HEK293 (cell line): Measurements from ENCODE around the gene RAD50.
A peak's percentile ranks its signal among the peaks of the same experiment; 100 is the strongest.

Source experiments
- BCL11B ChIP-seq: fragments of 450-650 bp; formaldehyde crosslinking; IDR thresholded peaks from 2 replicates; pipeline ENCODE4 v1.5.1; 2016; ENCODE audit warnings: low read depth, missing biosample characterization, missing genetic modification characterization
- GLI2 ChIP-seq: fragments of 450-650 bp; formaldehyde crosslinking; IDR thresholded peaks from 2 replicates; pipeline ENCODE4; 2017; ENCODE audit warnings: missing biosample characterization, missing genetic modification characterization, low read depth, borderline replicate concordance
- HOXD13 ChIP-seq: sonication (generic); formaldehyde crosslinking; IDR thresholded peaks from 2 replicates; pipeline ENCODE4 v1.8.0; 2022; ENCODE audit warnings: missing genetic modification reagents, borderline replicate concordance
- OSR2 ChIP-seq: fragments of 450-650 bp; formaldehyde crosslinking; IDR thresholded peaks from 2 replicates; pipeline ENCODE4 v1.5.1; 2016; ENCODE audit warnings: missing biosample characterization, missing genetic modification characterization
- PRDM1 ChIP-seq: fragments of 450-650 bp; formaldehyde crosslinking; IDR thresholded peaks from 2 replicates; pipeline ENCODE4; 2016; ENCODE audit warnings: missing biosample characterization, missing genetic modification characterization
- PRDM2 ChIP-seq: fragments of 450-650 bp; formaldehyde crosslinking; IDR thresholded peaks from 2 replicates; pipeline ENCODE4 v1.5.1; 2016; ENCODE audit warnings: missing biosample characterization, missing genetic modification characterization, borderline replicate concordance
- PRDM4 ChIP-seq: fragments of 450-650 bp; formaldehyde crosslinking; IDR thresholded peaks from 2 replicates; pipeline ENCODE4 v1.5.1; 2017; ENCODE audit warnings: missing biosample characterization, missing genetic modification characterization
- PRDM6 ChIP-seq: fragments of 450-650 bp; formaldehyde crosslinking; IDR thresholded peaks from 2 replicates; pipeline ENCODE4 v1.5.1; 2017; ENCODE audit warnings: missing biosample characterization, missing genetic modification characterization
- SP3 ChIP-seq: fragments of 450-650 bp; formaldehyde crosslinking; IDR thresholded peaks from 2 replicates; pipeline ENCODE4 v1.5.1; 2016; ENCODE audit warnings: missing biosample characterization, missing genetic modification characterization
- ZBTB21 ChIP-seq: fragments of 450-650 bp; formaldehyde crosslinking; IDR thresholded peaks from 2 replicates; pipeline ENCODE4 v1.5.1; 2017; ENCODE audit warnings: missing biosample characterization, missing genetic modification characterization
- ZBTB48 ChIP-seq: fragments of 450-650 bp; formaldehyde crosslinking; IDR thresholded peaks from 2 replicates; pipeline ENCODE4 v1.5.1; 2016; ENCODE audit warnings: missing biosample characterization, missing genetic modification characterization
- ZEB2 ChIP-seq: fragments of 450-650 bp; formaldehyde crosslinking; IDR thresholded peaks from 2 replicates; pipeline ENCODE4 v1.5.1; 2016; ENCODE audit warnings: missing biosample characterization, missing genetic modification characterization
- ZFP41 ChIP-seq: fragments of 450-650 bp; formaldehyde crosslinking; IDR thresholded peaks from 2 replicates; pipeline ENCODE4 v1.5.1; 2016; ENCODE audit warnings: missing biosample characterization, missing genetic modification characterization, borderline replicate concordance
- ZIC2 ChIP-seq: fragments of 450-650 bp; formaldehyde crosslinking; IDR thresholded peaks from 2 replicates; pipeline ENCODE4 v1.5.1; 2016; ENCODE audit warnings: missing biosample characterization, missing genetic modification characterization
- ZNF169 ChIP-seq: fragments of 450-650 bp; formaldehyde crosslinking; IDR thresholded peaks from 2 replicates; pipeline ENCODE4 v1.5.1; 2016; ENCODE audit warnings: missing biosample characterization, missing genetic modification characterization
- ZNF214 ChIP-seq: fragments of 450-650 bp; formaldehyde crosslinking; IDR thresholded peaks from 2 replicates; pipeline ENCODE4 v1.5.1; 2017; ENCODE audit warnings: missing biosample characterization, mild to moderate bottlenecking, missing genetic modification characterization, borderline replicate concordance
- ZNF24 ChIP-seq: fragments of 450-650 bp; formaldehyde crosslinking; IDR thresholded peaks from 2 replicates; pipeline ENCODE4 v1.5.1; 2016; ENCODE audit warnings: missing biosample characterization, missing genetic modification characterization
- ZNF311 ChIP-seq: fragments of 450-650 bp; formaldehyde crosslinking; IDR thresholded peaks from 2 replicates; pipeline ENCODE4 v1.5.1; 2017; ENCODE audit warnings: missing biosample characterization, missing genetic modification characterization, borderline replicate concordance
- ZNF324 ChIP-seq: fragments of 450-650 bp; formaldehyde crosslinking; IDR thresholded peaks from 2 replicates; pipeline ENCODE4 v1.5.1; 2016; ENCODE audit warnings: missing biosample characterization, missing genetic modification characterization
- ZNF510 ChIP-seq: fragments of 450-650 bp; formaldehyde crosslinking; IDR thresholded peaks from 2 replicates; pipeline ENCODE4 v1.5.1; 2018; ENCODE audit warnings: mild to moderate bottlenecking, missing genetic modification characterization, missing biosample characterization; ENCODE audit not compliant: insufficient replicate concordance
- ZNF560 ChIP-seq: fragments of 450-650 bp; formaldehyde crosslinking; IDR thresholded peaks from 2 replicates; pipeline ENCODE4 v1.5.1; 2017; ENCODE audit warnings: missing biosample characterization, missing genetic modification characterization, borderline replicate concordance
- ZNF654 ChIP-seq: fragments of 450-650 bp; formaldehyde crosslinking; IDR thresholded peaks from 2 replicates; pipeline ENCODE4 v1.5.1; 2016; ENCODE audit warnings: low read depth, missing biosample characterization, missing genetic modification characterization
- ZNF677 ChIP-seq: fragments of 450-650 bp; IDR thresholded peaks from 2 replicates; pipeline ENCODE4 v1.5.0; 2018; ENCODE audit warnings: missing biosample characterization, mild to moderate bottlenecking, missing genetic modification characterization, moderate library complexity
- ZNF830 ChIP-seq: fragments of 450-650 bp; IDR thresholded peaks from 2 replicates; pipeline ENCODE4 v1.5.0; 2018; ENCODE audit warnings: missing biosample characterization, missing genetic modification characterization, low read depth, mild to moderate bottlenecking, moderate library complexity
- ZSCAN18 ChIP-seq: fragments of 450-650 bp; formaldehyde crosslinking; IDR thresholded peaks from 2 replicates; pipeline ENCODE4 v1.5.1; 2016; ENCODE audit warnings: missing biosample characterization, missing genetic modification characterization
- ZSCAN30 ChIP-seq: fragments of 450-650 bp; IDR thresholded peaks from 2 replicates; pipeline ENCODE4 v1.5.1; 2018; ENCODE audit warnings: missing biosample characterization, mild to moderate bottlenecking, missing genetic modification characterization, moderate library complexity
- TF ChIP-seq, protein P1 (sequence below): fragments of 450-650 bp; formaldehyde crosslinking; IDR thresholded peaks from 2 replicates; pipeline ENCODE4; 2016; ENCODE audit warnings: missing biosample characterization, missing genetic modification characterization

The RAD50 gene

GRCh38 chr5:132556763-132557477, at the start of gene RAD50 (continued):
- TF ChIP-seq PRDM4 (tag by site-specific recombination) (0 out of 2 replicates have a peak, but pooled peaks have one; percentile 10), ZNF214 (no peak), PRDM1 (tag by site-specific recombination) (no peak), PRDM6 (tag by site-specific recombination) (no peak), ZEB2 (peak; percentile 57; the same call in 1 of the 2 replicates), ZBTB21 (tag by site-specific recombination) (peak; percentile 55; the same call in 1 of the 2 replicates), ZSCAN18 (tag by site-specific recombination) (no peak), ZNF560 (tag by site-specific recombination) (no peak), HOXD13 (no peak), ZNF510 (no peak), ZNF830 (no peak), ZNF24 (tag by site-specific recombination) (peak; percentile 89), PRDM2 (tag by site-specific recombination) (no peak), SP3 (tag by site-specific recombination) (peak; percentile 72), ZNF677 (tag by site-specific recombination) (no peak), GLI2 (tag by site-specific recombination) (no peak), ZNF324 (tag by site-specific recombination) (no peak), ZNF311 (tag by site-specific recombination) (no peak), ZFP41 (tag by site-specific recombination) (no peak), ZBTB48 (tag by site-specific recombination) (peak; percentile 64; the same call in 1 of the 2 replicates), ZIC2 (tag by site-specific recombination) (peak; percentile 89), ZNF654 (tag by site-specific recombination) (no peak), OSR2 (0 out of 2 replicates have a peak, but pooled peaks have one; percentile 7), ZNF169 (tag by site-specific recombination) (no peak), ZSCAN30 (tag by site-specific recombination) (peak; percentile 83), BCL11B (tag by site-specific recombination) (peak; percentile 67; the same call in 1 of the 2 replicates)
- TF ChIP-seq, protein P1, sequence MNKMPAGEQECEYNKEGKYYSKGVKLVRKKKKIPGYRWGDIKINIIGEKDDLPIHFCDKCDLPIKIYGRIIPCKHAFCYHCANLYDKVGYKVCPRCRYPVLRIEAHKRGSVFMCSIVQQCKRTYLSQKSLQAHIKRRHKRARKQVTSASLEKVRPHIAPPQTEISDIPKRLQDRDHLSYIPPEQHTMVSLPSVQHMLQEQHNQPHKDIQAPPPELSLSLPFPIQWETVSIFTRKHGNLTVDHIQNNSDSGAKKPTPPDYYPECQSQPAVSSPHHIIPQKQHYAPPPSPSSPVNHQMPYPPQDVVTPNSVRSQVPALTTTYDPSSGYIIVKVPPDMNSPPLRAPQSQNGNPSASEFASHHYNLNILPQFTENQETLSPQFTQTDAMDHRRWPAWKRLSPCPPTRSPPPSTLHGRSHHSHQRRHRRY (tag by site-specific recombination): no peak; the same call in 1 of the 2 replicates
